IMR-90 (cell line): Measurements from ENCODE around the gene VPS33A. TPM values are rescaled to one million over a fixed set of nuclear protein-coding genes. Genes with fewer than 3 reads are reported as not detected.

ENCODE experiments used
- ATAC-seq: fragments of 200-7000 bp; cut with Tn5 transposase; 2 replicates; pipeline ENCODE4 v1.9.1; 2020; ENCODE audit warnings: low read depth, mild to moderate bottlenecking, moderate library complexity
- BruUV-seq: library from RNA; stranded (reverse); fragments of 400-500 nt; replicated peaks from 2 replicates; lab custom pipeline; 2021; lab: Mats Ljungman, UMichigan
- CTCF ChIA-PET: fragments of 300-600 bp; formaldehyde crosslinking; extraction: SDS; loops from one replicate; lab custom pipeline; 2021; ENCODE audit warnings: antibody characterized with exemption; lab: Yijun Ruan, JAX
- POLR2A ChIA-PET: fragments of 300-600 bp; sonication (Branson Sonifier 250); formaldehyde crosslinking; loops from one replicate; lab custom pipeline; 2022; ENCODE audit warnings: antibody characterized with exemption; ENCODE audit not compliant: unreplicated experiment; lab: Charles Lee
- DNase-seq: peaks from one replicate; pipeline ENCODE4 v3.0.0; 2013
- H2AFZ ChIP-seq: replicated peaks from 2 replicates; pipeline ENCODE3; 2013; ENCODE audit warnings: low read length, mild to moderate bottlenecking; ENCODE audit not compliant: poor library complexity
- H2AK5ac ChIP-seq: 2 replicates; pipeline ENCODE4 v1.6.1; 2013; ENCODE audit warnings: low read depth, low read length, inconsistent platforms
- H2AK9ac ChIP-seq: replicated peaks from 2 replicates; pipeline ENCODE3; 2013; ENCODE audit warnings: mild to moderate bottlenecking, low read depth, low read length, moderate library complexity; ENCODE audit not compliant: poor library complexity
- H2BK120ac ChIP-seq: 2 replicates; pipeline ENCODE4 v1.6.1; 2013; ENCODE audit warnings: low read depth, low read length, inconsistent platforms
- H2BK15ac ChIP-seq: 3 replicates; pipeline ENCODE4 v1.6.1; 2013; ENCODE audit warnings: low read depth, low read length, inconsistent platforms
- H2BK20ac ChIP-seq: 2 replicates; pipeline ENCODE4 v1.6.1; 2013; ENCODE audit warnings: low read depth, mild to moderate bottlenecking, inconsistent platforms, low read length, moderate library complexity
- H2BK5ac ChIP-seq: 2 replicates; pipeline ENCODE4 v1.6.1; 2013; ENCODE audit warnings: mild to moderate bottlenecking, low read depth, low read length, inconsistent platforms; ENCODE audit not compliant: poor library complexity, severe bottlenecking
- H3K14ac ChIP-seq: replicated peaks from 2 replicates; pipeline ENCODE4 v1.6.1; 2013; ENCODE audit warnings: low read depth, low read length, inconsistent platforms
- H3K18ac ChIP-seq: 2 replicates; pipeline ENCODE4 v1.6.1; 2013; ENCODE audit warnings: low read depth, low read length, control low read depth
- H3K23ac ChIP-seq: 2 replicates; pipeline ENCODE4 v1.6.1; 2013; ENCODE audit warnings: low read depth, low read length, inconsistent platforms
- H3K27ac ChIP-seq: 2 replicates; pipeline ENCODE4 v1.5.1; 2013; ENCODE audit warnings: mild to moderate bottlenecking, control low read depth, low read length; ENCODE audit not compliant: insufficient read depth
- H3K27me3 ChIP-seq: 2 replicates; pipeline ENCODE4 v1.6.1; 2013; ENCODE audit warnings: low read length; ENCODE audit not compliant: control insufficient read depth, insufficient read depth
- H3K36me3 ChIP-seq: 2 replicates; pipeline ENCODE4 v1.6.1; 2013; ENCODE audit warnings: low read length, mixed read lengths; ENCODE audit not compliant: control insufficient read depth, insufficient read depth
- H3K4ac ChIP-seq: 2 replicates; pipeline ENCODE4 v1.6.1; 2013; ENCODE audit warnings: low read depth, low read length, inconsistent platforms
- H3K4me1 ChIP-seq: 2 replicates; pipeline ENCODE4 v1.6.1; 2013; ENCODE audit warnings: low read length, mixed read lengths; ENCODE audit not compliant: control insufficient read depth, insufficient read depth
- H3K4me2 ChIP-seq: 2 replicates; pipeline ENCODE4 v1.6.1; 2013; ENCODE audit warnings: low read depth, mild to moderate bottlenecking, control low read depth, low read length, moderate library complexity
- H3K4me3 ChIP-seq: 2 replicates; pipeline ENCODE4 v1.5.1; 2013; ENCODE audit warnings: low read depth, mild to moderate bottlenecking, control low read depth, low read length, moderate library complexity; ENCODE audit not compliant: insufficient read depth
- H3K56ac ChIP-seq: 2 replicates; pipeline ENCODE4 v1.6.1; 2013; ENCODE audit warnings: low read length, inconsistent platforms; ENCODE audit not compliant: insufficient read depth; ENCODE audit errors: extremely low read depth
- H3K79me1 ChIP-seq, 2 experiments: 2 replicates each; pipeline ENCODE4 v1.6.1; 2013; ENCODE audit warnings: low read length in 2 of 2, inconsistent platforms in 1 of 2, low read depth in 1 of 2
- H3K9ac ChIP-seq: 2 replicates; pipeline ENCODE4 v1.6.1; 2013; ENCODE audit warnings: low read depth, low read length, control low read depth
- H3K9me1 ChIP-seq: 2 replicates; pipeline ENCODE4 v1.6.1; 2013; ENCODE audit warnings: low read length, inconsistent platforms; ENCODE audit not compliant: insufficient read depth
- H3K9me3 ChIP-seq: 2 replicates; pipeline ENCODE4 v1.6.1; 2013; ENCODE audit warnings: low read length; ENCODE audit not compliant: control insufficient read depth, insufficient read depth
- H4K20me1 ChIP-seq: 2 replicates; pipeline ENCODE4 v1.6.1; 2013; ENCODE audit warnings: low read length, inconsistent platforms; ENCODE audit not compliant: insufficient read depth
- H4K5ac ChIP-seq: 2 replicates; pipeline ENCODE4 v1.6.1; 2013; ENCODE audit warnings: mild to moderate bottlenecking, low read depth, low read length, control low read depth
- H4K8ac ChIP-seq, 2 experiments: 2 replicates each; pipeline ENCODE4 v1.6.1; 2013; ENCODE audit warnings: low read depth in 2 of 2, low read length in 2 of 2, control low read depth in 1 of 2, inconsistent platforms in 1 of 2
- H4K91ac ChIP-seq: 2 replicates; pipeline ENCODE4 v1.6.1; 2013; ENCODE audit warnings: low read depth, low read length, inconsistent platforms; ENCODE audit not compliant: insufficient read depth
- BHLHE40 ChIP-seq: fragments of 150-350 bp; IDR thresholded peaks from 2 replicates; pipeline ENCODE4 v1.6.1; 2016; ENCODE audit warnings: mild to moderate bottlenecking, low read depth, low read length
- CEBPB ChIP-seq: IDR thresholded peaks from 2 replicates; pipeline ENCODE4 v1.6.1; 2012; ENCODE audit warnings: low read depth, low read length, improper control_type of control experiment
- CHD1 ChIP-seq: IDR thresholded peaks from 2 replicates; pipeline ENCODE4 v1.6.1; 2012; ENCODE audit warnings: low read depth, low read length, improper control_type of control experiment
- FOS ChIP-seq: fragments of 150-350 bp; IDR thresholded peaks from 2 replicates; pipeline ENCODE4 v1.6.1; 2016; ENCODE audit warnings: low read depth, low read length
- MAFK ChIP-seq: IDR thresholded peaks from 2 replicates; pipeline ENCODE4 v1.6.1; 2012; ENCODE audit warnings: low read depth, low read length, improper control_type of control experiment
- MAZ ChIP-seq: IDR thresholded peaks from 2 replicates; pipeline ENCODE4 v1.6.1; 2012; ENCODE audit warnings: low read depth, mild to moderate bottlenecking, low read length, improper control_type of control experiment, moderate library complexity, borderline replicate concordance
- MXI1 ChIP-seq: IDR thresholded peaks from 2 replicates; pipeline ENCODE4 v1.6.1; 2012; ENCODE audit warnings: low read depth, mild to moderate bottlenecking, low read length, moderate library complexity, borderline replicate concordance
- NFE2L2 ChIP-seq: fragments of 150-350 bp; IDR thresholded peaks from 2 replicates; pipeline ENCODE4 v1.6.1; 2016; ENCODE audit warnings: low read depth, mild to moderate bottlenecking, low read length
- POLR2A ChIP-seq: IDR thresholded peaks from 2 replicates; pipeline ENCODE4 v1.6.1; 2012; ENCODE audit warnings: mild to moderate bottlenecking, low read depth, low read length
- RAD21 ChIP-seq: IDR thresholded peaks from 2 replicates; pipeline ENCODE4 v1.6.1; 2012; ENCODE audit warnings: low read length, improper control_type of control experiment
- RCOR1 ChIP-seq: IDR thresholded peaks from 2 replicates; pipeline ENCODE4 v1.6.1; 2012; ENCODE audit warnings: mild to moderate bottlenecking, low read length, improper control_type of control experiment; ENCODE audit not compliant: insufficient replicate concordance
- RFX5 ChIP-seq: IDR thresholded peaks from 2 replicates; pipeline ENCODE4 v1.8.0; 2012; ENCODE audit warnings: low read depth, mild to moderate bottlenecking, low read length, moderate library complexity
- SMC3 ChIP-seq: fragments of 150-350 bp; IDR thresholded peaks from 2 replicates; pipeline ENCODE4 v1.6.1; 2016; ENCODE audit warnings: low read depth, mild to moderate bottlenecking, antibody characterized with exemption, low read length, moderate library complexity
- WGBS, 2 experiments: methylation state at CpG; one replicate each; pipeline versions ENCODE4 v1.1.5 to v1.1.7; 2013; ENCODE audit warnings: missing lambda C conversion rate in 2 of 2; ENCODE audit not compliant: insufficient read length in 1 of 2; ENCODE audit errors: extremely low coverage in 2 of 2; 5-methylcytosine and 5-hydroxymethylcytosine counted together
- dilution Hi-C: fragments of 300-500 bp; cut with HindIII; formaldehyde crosslinking; loops from one replicate; pipeline ENCODE4 v1.14.3; 2018; ENCODE audit warnings: low sequenced_read_pairs; ENCODE audit not compliant: unreplicated experiment
- in situ Hi-C: fragments of 300-500 bp; cut with MboI; formaldehyde crosslinking; loops from 3 replicates; pipeline ENCODE4 v1.14.3; 2019; ENCODE audit warnings: low sequenced_read_pairs, inconsistent platforms, mixed read lengths
- intact Hi-C: fragments of 100-400 bp; cut with micrococcal nuclease; formaldehyde crosslinking; loops from 2 replicates; pipeline ENCODE4 v1.10.0; 2022
- polyA plus RNA-seq, 3 experiments: library from polyadenylated mRNA; depleted of rRNA; stranded (reverse); fragments of >200 nt; gene quantifications; 2 replicates each; pipeline ENCODE4 v1.2.3, GENCODE V29; 2012; ENCODE audit warnings: low replicate concordance in 1 of 3
- total RNA-seq: library from RNA; depleted of rRNA; stranded (reverse); fragments of >200 nt; gene quantifications from 2 replicates; pipeline ENCODE4 v1.2.3, GENCODE V29; 2012
- TF ChIP-seq, protein P1 (sequence below): fragments of 150-350 bp; IDR thresholded peaks from 2 replicates; pipeline ENCODE4 v1.6.1; 2017; ENCODE audit warnings: mild to moderate bottlenecking, antibody characterized with exemption, low read length, low read depth
- TF ChIP-seq, protein P2 (sequence below): fragments of 150-350 bp; IDR thresholded peaks from 2 replicates; pipeline ENCODE4 v1.6.1; 2016; ENCODE audit warnings: low read depth, mild to moderate bottlenecking, low read length, moderate library complexity, borderline replicate concordance
- TF ChIP-seq, protein P3 (sequence below): conservative IDR thresholded peaks from 2 replicates; pipeline ENCODE4 v1.5.1; 2012; ENCODE audit warnings: mild to moderate bottlenecking, low read depth, low read length, improper control_type of control experiment

Gene VPS33A
- total and polyA plus RNA-seq, 2 of the 4 experiments (the other 2 are of a cell fraction), result 14.0 to 20.3 TPM

DNA sequence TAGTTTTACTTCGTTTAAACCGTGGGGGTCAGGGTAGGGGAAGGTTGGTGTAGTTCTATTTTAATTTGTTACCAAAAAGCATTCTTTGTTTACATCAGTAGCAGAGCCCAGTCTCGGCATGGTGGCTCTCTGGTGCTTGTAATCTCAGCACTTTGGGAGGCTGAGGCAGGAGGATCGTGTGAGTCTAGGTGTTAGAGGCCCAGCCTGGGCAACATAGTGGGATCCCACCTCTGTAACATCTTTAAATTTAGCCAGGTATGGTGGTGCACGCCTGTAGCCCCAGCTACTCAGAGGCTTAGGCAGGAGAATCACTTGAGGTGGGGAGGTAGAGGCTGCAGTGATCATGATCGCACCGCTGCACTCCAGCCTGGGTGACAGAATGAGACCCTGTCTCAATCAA is 81.2 kb downstream of the VPS33A start:
- H3K4me2 ChIP-seq, result no peak overlapping the region
- H3K18ac ChIP-seq, result no peak overlapping the region
- H3K36me3 ChIP-seq, result no peaks in the 10 kb centered on the region
- no peak overlapping the region for H2AFZ ChIP-seq
- no peak overlapping the region for H2BK120ac ChIP-seq
- peaks cover 5% of the 10 kb centered on the region; the same call in 1 of the 2 replicates for H3K4me1 ChIP-seq
- dilution Hi-C loops (no loop called here), intact Hi-C loops (no loop called here), in situ Hi-C loops (no loop called here)
- no peak overlapping the region for H4K5ac ChIP-seq
- peaks cover 4% of the 10 kb centered on the region; the same call in 1 of the 2 replicates for H4K20me1 ChIP-seq
- no peak overlapping the region for H3K56ac ChIP-seq
- ChIA-PET CTCF (no interaction called here), POLR2A (no interaction called here)
- H2AK5ac ChIP-seq, result no peak overlapping the region
- no peak overlapping the region for H3K27ac ChIP-seq
- no peak overlapping the region for H2BK5ac ChIP-seq
- no CpG with 5 or more reads among the region's 7 CpGs for WGBS, 2 experiments
- no peak for DNase-seq
- H3K4me3 ChIP-seq, result no peak overlapping the region
- BruUV-seq, result no TSS peak
- no peak overlapping the region for H3K9ac ChIP-seq
- H2BK15ac ChIP-seq, result no peak overlapping the region
- no peak overlapping the region for H4K8ac ChIP-seq
- no peak overlapping the region for H2AK9ac ChIP-seq
- H2BK20ac ChIP-seq, result no peak overlapping the region
- H3K79me1 ChIP-seq, result no peaks in the 10 kb centered on the region
- no peak overlapping the region for H3K4ac ChIP-seq
- H3K9me1 ChIP-seq, result no peaks in the 10 kb centered on the region
- no peak overlapping the region for H4K91ac ChIP-seq
- TF ChIP-seq MAFK (no peak), RCOR1 (no peak), CHD1 (no peak), FOS (no peak), MXI1 (no peak), RAD21 (no peak), SMC3 (no peak), NFE2L2 (no peak), RFX5 (no peak), CEBPB (no peak), MAZ (no peak), BHLHE40 (no peak), POLR2A (no peak)
- TF ChIP-seq, protein P1, sequence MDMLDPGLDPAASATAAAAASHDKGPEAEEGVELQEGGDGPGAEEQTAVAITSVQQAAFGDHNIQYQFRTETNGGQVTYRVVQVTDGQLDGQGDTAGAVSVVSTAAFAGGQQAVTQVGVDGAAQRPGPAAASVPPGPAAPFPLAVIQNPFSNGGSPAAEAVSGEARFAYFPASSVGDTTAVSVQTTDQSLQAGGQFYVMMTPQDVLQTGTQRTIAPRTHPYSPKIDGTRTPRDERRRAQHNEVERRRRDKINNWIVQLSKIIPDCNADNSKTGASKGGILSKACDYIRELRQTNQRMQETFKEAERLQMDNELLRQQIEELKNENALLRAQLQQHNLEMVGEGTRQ, result no peak
- TF ChIP-seq, protein P2, sequence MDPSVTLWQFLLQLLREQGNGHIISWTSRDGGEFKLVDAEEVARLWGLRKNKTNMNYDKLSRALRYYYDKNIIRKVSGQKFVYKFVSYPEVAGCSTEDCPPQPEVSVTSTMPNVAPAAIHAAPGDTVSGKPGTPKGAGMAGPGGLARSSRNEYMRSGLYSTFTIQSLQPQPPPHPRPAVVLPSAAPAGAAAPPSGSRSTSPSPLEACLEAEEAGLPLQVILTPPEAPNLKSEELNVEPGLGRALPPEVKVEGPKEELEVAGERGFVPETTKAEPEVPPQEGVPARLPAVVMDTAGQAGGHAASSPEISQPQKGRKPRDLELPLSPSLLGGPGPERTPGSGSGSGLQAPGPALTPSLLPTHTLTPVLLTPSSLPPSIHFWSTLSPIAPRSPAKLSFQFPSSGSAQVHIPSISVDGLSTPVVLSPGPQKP, result no peak
- TF ChIP-seq, protein P3, sequence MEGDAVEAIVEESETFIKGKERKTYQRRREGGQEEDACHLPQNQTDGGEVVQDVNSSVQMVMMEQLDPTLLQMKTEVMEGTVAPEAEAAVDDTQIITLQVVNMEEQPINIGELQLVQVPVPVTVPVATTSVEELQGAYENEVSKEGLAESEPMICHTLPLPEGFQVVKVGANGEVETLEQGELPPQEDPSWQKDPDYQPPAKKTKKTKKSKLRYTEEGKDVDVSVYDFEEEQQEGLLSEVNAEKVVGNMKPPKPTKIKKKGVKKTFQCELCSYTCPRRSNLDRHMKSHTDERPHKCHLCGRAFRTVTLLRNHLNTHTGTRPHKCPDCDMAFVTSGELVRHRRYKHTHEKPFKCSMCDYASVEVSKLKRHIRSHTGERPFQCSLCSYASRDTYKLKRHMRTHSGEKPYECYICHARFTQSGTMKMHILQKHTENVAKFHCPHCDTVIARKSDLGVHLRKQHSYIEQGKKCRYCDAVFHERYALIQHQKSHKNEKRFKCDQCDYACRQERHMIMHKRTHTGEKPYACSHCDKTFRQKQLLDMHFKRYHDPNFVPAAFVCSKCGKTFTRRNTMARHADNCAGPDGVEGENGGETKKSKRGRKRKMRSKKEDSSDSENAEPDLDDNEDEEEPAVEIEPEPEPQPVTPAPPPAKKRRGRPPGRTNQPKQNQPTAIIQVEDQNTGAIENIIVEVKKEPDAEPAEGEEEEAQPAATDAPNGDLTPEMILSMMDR, result no peak
- no peaks in the 10 kb centered on the region for H3K27me3 ChIP-seq
- 0 out of 2 replicates have a peak, but pooled peaks cover 2% of the 10 kb centered on the region for H3K9me3 ChIP-seq
- no peak for ATAC-seq
- no peak overlapping the region for H3K14ac ChIP-seq
- H3K23ac ChIP-seq, result no peak overlapping the region
